ENCODE results near the gene HSD17B13. TPM values are rescaled to one million over a fixed set of nuclear protein-coding genes. Genes with fewer than 3 reads are reported as not detected.

The HSD17B13 gene
- total RNA-seq, 4 donors from 2014 or later = 0.14 to 2.4 (median 0.26) TPM; not detected in 1

- DNase-seq = no peak
- intact Hi-C loops (cut with DNase I; ENCODE audit: low total_unique reads) = no loop called here
- TF ChIP-seq POLR2A (IDR thresholded peaks at IDR 0.05) (no peak), CTCF (IDR thresholded peaks at IDR 0.05) (no peak)
- Histone ChIP-seq H3K4me1 (no peaks in the 10 kb centered on the region), H3K27me3 (no peaks in the 10 kb centered on the region), H3K36me3 (no peaks in the 10 kb centered on the region), H3K9me3 (no peaks in the 10 kb centered on the region), H3K4me3 (no peak overlapping the region), H3K27ac (no peak overlapping the region)
Observed at GRCh38 chr4:87360338-87360935, 37.8 kb upstream of the HSD17B13 start.

- H3K9me3 ChIP-seq = no peaks in the 10 kb centered on the region
- H3K27me3 ChIP-seq = no peaks in the 10 kb centered on the region
- intact Hi-C loops (cut with DNase I; ENCODE audit: low total_unique reads) = no loop called here
- no peak for TF ChIP-seq CTCF (IDR thresholded peaks at IDR 0.05)
- no peak for TF ChIP-seq POLR2A (IDR thresholded peaks at IDR 0.05)
- DNase-seq = no peak
- peak overlapping the region in 1 of 2 donors; percentile 19 for H3K27ac ChIP-seq
- peaks cover 0 to 4% of the 10 kb centered on the region in 2 donors for H3K4me1 ChIP-seq
- H3K4me3 ChIP-seq = no peak overlapping the region
- no peaks in the 10 kb centered on the region for H3K36me3 ChIP-seq
Observed at GRCh38 chr4:87359258-87359657, 36.6 kb upstream of the HSD17B13 start.

GRCh38 chr4:87356832-87357526 lies 34.3 kb upstream of the HSD17B13 start:
- Histone ChIP-seq H3K4me1 (peaks cover 0 to 4% of the 10 kb centered on the region in 2 donors), H3K27me3 (no peaks in the 10 kb centered on the region), H3K36me3 (no peaks in the 10 kb centered on the region), H3K4me3 (no peak overlapping the region), H3K27ac (peak overlapping the region; percentile 52 to 78), H3K9me3 (no peaks in the 10 kb centered on the region)
- intact Hi-C loops (cut with DNase I; ENCODE audit: low total_unique reads) = no loop called here
- no peak for DNase-seq
- TF ChIP-seq POLR2A (IDR thresholded peaks at IDR 0.05) (no peak), CTCF (IDR thresholded peaks at IDR 0.05) (no peak)

GRCh38 chr4:87354168-87355102 lies 31.8 kb upstream of the HSD17B13 start:
- peak overlapping the region; percentile 57 to 74 for H3K27ac ChIP-seq
- no peaks in the 10 kb centered on the region for H3K9me3 ChIP-seq
- H3K27me3 ChIP-seq = no peaks in the 10 kb centered on the region
- peaks cover 0 to 4% of the 10 kb centered on the region in 2 donors for H3K4me1 ChIP-seq
- no peaks in the 10 kb centered on the region for H3K36me3 ChIP-seq
- intact Hi-C loops (cut with DNase I; ENCODE audit: low total_unique reads) = no loop called here
- TF ChIP-seq POLR2A (IDR thresholded peaks at IDR 0.05) (no peak), CTCF (IDR thresholded peaks at IDR 0.05) (no peak)
- DNase-seq = peak in 1 of 2 donors; percentile 30
- H3K4me3 ChIP-seq = no peak overlapping the region

Measured in uterus (tissue), 4 donors.